GM15510 (cell line): ENCODE results near the gene HS3ST3A1.

Experiments
- POLR2A ChIP-seq: IDR thresholded peaks from 3 replicates; pipeline ENCODE4 v1.6.1; 2011; ENCODE audit warnings: borderline replicate concordance; ENCODE audit not compliant: insufficient read length; ENCODE audit errors: extremely low read depth

The HS3ST3A1 gene

GRCh38 chr17:13539421-13539820 lies 62.3 kb downstream of the HS3ST3A1 start:
- TF ChIP-seq POLR2A, result no peak

DNA sequence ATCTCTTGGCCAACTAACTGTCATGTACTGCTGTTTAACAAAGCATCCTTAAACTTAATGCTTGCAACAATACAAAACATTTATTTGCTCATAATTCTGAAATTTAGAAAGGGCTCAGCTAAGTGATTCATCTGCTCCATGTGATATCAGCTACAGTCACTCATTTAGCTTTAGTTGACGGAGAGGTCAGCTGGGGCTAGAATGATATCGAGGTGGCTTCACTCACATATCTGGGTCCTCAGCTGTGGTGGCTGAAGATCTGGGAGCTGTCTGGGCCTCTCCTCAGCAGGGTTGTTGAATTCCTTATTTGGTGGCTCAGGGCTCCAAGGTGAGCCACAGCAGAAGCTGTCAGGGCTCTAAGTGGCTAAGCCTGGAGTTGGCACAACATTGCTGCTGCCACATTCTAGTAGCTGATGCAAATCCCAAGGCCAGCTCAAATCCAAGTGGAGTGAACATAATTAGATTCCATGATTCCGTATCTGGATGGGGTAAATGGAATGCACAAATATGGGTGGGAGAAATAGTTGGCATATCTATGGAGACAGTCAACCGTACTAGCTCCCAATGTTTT lies 62.8 kb downstream of the HS3ST3A1 start:
- TF ChIP-seq POLR2A, result no peak

DNA sequence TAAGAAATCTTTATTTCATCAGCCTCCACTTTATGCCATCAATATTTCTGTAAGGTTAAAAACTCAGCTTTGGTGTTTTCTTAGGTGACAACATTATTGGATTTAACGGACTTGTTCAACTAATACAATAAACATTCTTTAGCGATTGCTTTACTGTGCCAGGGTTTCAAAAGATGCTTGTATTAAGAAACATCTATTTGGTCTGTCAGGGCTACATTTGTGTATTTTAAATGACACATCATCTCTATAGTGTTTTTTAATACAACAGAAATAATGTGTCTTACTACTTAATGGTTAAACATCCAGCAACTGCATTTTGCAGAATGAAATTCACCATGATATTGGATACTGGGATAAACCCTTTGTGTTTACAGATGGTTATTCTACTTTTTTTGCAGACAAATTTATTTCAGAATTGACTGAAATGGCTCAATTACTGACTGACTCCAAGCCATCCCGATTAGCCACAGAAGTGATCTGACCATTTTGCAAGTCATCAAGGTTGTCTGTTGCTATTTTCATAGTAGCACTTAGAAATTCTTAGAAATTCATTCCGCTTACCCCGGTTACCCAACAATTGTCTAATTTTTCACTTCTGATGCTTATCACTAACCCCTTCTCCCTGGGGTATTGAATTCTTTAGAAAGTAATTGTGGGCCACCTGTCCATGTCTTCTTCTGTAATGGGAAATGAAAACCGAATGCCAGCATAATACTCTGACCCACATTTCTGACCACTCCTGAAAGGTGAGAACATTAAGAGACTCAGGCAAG lies 63.7 kb downstream of the HS3ST3A1 start:
- no peak for TF ChIP-seq POLR2A

DNA sequence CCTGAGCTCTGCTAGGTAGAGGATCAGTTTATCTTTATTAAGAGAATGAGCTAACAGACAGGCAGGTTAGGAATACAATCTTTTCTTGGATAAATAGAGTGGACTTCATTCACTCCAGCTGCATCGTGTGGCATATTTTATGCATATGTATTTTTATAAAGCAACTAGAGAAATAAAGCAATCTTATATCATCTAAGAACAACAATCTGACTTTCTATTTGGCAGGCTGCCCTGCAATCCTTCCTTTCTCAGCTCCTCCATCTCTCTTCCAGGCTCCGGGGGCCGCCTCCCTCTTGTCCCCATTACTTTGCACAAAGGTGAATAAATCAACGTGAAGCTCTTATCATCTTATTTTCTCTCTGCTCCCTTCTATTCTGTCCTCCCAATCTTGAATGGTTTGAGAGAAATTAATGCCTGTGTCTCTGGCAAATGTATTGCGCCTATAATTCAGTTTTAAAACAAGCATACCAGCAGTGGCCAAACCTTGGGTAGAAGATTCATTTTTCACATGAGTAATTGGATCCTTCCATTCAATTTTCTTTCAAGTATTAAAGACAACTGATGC lies 64.5 kb downstream of the HS3ST3A1 start:
- TF ChIP-seq POLR2A, result no peak

- no peak for TF ChIP-seq POLR2A
Measured at GRCh38 chr17:13534946-13535345, 66.8 kb downstream of the HS3ST3A1 start.

DNA sequence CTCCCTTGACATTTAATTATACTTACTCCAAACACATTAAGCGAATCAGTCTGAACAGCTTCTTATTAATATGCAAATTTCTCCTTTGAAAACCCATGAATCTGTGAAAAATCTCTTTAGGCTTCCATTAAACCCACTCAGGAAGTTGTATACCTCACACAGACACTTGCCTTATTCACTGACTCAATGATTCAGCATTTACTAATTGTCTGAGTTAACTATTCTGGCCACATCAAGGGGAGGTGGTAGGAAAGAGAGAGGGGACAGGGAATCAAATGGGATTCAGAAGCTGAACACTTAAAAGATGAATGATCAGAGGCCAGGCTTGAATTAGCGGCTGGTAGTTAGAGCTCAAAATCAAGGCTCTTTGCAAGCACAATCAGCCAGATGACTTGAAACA lies 70.0 kb downstream of the HS3ST3A1 start:
- no peak for TF ChIP-seq POLR2A

DNA sequence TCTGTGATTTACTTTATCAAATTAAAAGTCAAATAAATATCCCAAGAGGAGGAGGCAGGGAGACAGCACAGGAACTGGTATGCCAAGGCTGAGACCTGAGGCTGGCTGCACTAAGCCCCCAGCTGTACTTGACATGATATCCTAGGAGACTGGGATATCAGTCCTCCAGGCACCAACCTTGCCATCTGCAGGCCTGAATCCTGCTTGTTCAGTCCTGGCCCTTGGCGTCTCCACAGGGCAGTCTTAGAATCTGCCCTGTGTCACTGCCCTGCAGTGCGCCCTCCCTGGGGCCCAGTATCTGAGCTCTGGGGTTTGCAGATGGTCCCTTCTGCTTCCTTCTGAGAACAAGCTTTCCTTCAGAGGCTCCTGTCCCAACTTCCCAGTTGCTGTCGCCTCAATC lies 75.9 kb downstream of the HS3ST3A1 start:
- TF ChIP-seq POLR2A, result no peak

DNA sequence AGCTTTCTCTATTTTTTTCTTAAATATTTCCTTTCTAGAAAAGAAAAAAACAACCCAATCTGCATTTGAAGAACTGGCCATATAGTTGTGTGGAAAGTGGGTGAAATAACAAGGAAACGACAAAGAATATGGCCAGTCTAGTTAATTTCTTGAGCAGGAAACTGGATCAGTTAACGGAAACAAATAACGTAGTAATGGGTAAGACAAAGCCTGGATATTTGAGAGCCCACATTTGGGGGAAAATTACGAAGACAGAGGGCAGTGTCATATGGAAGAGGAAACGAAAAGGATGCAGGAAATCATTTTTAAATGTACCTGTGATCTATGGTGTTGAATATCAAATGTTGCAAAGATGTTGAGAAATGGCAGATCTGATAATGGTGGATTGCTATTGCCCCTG lies 78.6 kb downstream of the HS3ST3A1 start:
- no peak for TF ChIP-seq POLR2A

DNA sequence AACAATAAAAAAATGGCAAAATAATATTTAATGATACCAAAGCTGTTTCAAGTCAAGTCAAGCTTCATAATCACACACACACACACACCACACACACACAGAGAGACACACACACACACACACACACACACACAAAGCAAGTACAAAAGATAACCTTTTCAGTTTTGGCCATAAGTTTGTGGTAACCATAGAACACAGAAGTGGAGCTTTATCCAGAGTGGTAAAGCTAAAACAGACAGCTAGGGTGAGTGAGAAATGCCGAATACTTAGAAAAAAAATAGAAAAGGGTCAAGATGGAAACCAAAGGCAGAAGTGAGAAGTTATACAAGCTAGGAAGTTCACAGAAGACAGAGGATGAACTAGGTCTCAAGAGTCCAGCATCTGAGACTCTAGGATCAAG lies 79.0 kb downstream of the HS3ST3A1 start:
- no peak for TF ChIP-seq POLR2A

DNA sequence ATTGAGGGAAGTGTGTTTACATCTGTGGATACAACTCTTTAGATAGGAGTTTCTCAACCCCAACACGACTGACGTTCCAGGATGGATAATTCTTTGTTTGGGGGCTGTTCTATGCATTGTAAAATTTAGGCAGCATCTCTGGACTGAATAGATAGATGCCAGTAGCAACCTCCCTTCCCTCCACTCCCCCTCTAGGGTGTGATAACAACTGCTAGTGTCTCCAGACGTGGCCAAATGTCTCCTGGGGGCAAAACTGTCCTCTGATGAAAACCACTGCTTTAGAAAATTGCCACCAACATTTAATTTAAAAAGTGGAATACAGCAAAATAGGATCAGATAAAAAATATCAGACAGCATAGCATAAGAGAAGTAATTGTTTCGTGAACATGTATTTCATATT lies 79.9 kb downstream of the HS3ST3A1 start:
- no peak for TF ChIP-seq POLR2A

GRCh38 chr17:13520899-13521572 lies 80.7 kb downstream of the HS3ST3A1 start:
- TF ChIP-seq POLR2A, result no peak

GRCh38 chr17:13518261-13519000 lies 83.3 kb downstream of the HS3ST3A1 start:
- TF ChIP-seq POLR2A, result no peak

- no peak for TF ChIP-seq POLR2A
Measured at GRCh38 chr17:13513039-13513405, 88.7 kb downstream of the HS3ST3A1 start.

GRCh38 chr17:13510062-13510461 lies 91.7 kb downstream of the HS3ST3A1 start:
- no peak for TF ChIP-seq POLR2A

DNA sequence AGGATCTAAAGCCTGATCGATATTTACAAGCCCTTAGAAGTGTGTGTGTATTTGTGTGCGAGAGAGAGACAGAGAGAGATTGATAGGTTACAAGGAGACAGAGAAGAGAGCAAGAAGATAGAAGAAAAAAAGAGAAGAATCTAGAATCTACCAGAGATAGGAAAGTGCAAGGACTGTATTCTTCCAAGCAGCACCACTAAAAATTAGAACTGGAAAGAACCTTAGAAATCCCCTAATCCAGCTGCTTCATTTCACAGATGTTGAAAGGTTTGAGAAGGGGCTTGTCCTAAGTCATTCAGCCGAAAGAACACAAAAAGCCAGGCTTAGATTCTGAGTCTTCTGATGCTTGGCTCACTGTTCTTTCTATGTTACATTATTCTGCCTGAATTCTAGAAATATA lies 92.2 kb downstream of the HS3ST3A1 start:
- no peak for TF ChIP-seq POLR2A
